Tongue (tissue), 2 donors: Measurements from ENCODE around the gene RFTN1. TPM values are rescaled to one million over a fixed set of nuclear protein-coding genes. Genes with fewer than 3 reads are reported as not detected.

Source experiments
- DNase-seq: peaks from one replicate; pipeline ENCODE4 v3.0.0-alpha.2; 2015
- total RNA-seq: library from RNA; depleted of rRNA; stranded (reverse); fragments of >200 nt; gene quantifications from one replicate; pipeline ENCODE4 v1.2.3, GENCODE V29; 2014

Gene RFTN1
- total RNA-seq, 1 donor from 2014 or later: 23.7 TPM

GRCh38 chr3:16300881-16301359 lies 212.6 kb downstream of the RFTN1 start:
- no peak for DNase-seq

DNA sequence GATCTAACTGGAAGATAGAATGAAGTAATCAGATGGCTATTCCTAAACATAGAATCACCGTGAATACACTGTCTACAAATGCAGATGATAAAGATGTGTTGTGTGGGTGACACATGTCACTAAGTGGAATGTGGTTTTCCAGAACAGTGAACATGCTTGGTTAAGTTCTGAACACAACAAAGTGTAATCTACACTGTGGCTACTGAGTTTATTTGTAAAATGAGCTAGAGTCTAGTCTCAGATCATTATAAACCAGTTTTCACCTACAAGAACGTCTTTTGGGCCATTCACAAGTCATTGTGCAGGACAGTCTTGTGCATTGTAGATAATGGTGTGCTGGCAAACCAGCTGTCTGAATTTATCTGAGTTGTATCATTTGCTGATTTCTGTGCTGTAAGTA lies 213.2 kb downstream of the RFTN1 start:
- no peak for DNase-seq

GRCh38 chr3:16299746-16300145 lies 213.8 kb downstream of the RFTN1 start:
- no peak for DNase-seq

DNA sequence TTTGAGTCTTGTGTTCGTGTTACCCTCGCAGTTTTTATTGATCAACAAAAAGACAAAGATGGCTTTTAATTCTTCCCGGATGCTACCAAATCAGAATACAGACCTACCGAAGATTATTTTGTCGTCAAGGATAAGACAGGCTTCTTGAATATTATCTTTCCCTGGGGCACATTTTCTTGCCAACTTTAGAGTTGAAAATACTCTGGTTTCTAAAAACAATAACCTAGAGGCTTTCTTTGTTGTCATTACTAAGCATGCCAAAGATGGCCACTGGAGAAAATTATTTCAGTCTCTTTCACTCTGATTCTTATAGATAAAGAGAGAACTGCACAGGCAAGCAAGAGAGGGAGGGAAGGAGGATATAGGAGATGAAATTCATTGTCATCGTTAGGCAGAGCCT lies 214.6 kb downstream of the RFTN1 start:
- DNase-seq: peak; percentile 20

DNA sequence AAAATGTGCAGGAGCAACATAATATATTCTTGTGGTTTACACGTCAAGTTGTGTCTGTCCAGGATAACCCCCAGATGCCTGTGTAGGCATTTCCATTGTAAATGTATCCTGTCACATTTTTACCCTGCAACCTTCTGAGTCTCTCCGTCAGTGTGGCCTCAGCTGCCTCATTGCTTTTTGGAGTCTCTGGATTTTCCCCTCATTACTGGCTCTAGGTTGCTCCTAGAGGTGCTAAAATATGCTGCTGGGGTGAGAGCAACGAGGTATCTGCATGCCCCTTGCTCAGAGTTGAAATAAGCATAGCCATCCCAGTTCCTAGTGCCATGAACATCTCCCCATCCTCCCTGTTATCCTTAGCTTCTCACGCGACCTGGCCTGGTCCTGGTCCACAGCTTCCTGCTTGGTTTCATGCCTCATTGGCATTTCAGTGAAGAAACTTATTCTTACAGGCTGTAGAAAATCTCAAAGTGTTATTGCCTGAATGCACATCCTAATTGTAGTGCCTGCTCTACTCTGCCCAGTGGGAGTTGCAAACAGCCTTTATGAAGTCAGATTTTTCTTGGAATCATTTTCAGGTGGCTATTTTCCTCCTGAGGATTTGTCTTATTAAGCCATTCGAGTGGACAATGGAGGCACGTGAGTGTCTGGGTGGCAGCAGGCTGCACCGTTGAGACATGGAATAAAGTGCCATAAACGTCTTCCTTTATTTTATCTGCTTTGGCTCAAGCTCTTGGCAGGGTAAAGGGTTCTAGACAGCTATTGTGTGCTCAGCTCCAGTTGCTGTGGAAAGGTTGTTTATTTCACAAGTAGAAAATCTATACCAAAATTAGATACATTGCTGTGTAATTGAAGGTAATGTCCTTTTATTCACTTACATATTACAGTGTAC lies 215.3 kb downstream of the RFTN1 start:
- no peak for DNase-seq

- DNase-seq: no peak
Observed at GRCh38 chr3:16295298-16295890, 218.1 kb downstream of the RFTN1 start.

- no peak for DNase-seq
Observed at GRCh38 chr3:16294844-16295243, 218.7 kb downstream of the RFTN1 start.

- DNase-seq: no peak
Observed at GRCh38 chr3:16290827-16291196, 222.7 kb downstream of the RFTN1 start.

DNA sequence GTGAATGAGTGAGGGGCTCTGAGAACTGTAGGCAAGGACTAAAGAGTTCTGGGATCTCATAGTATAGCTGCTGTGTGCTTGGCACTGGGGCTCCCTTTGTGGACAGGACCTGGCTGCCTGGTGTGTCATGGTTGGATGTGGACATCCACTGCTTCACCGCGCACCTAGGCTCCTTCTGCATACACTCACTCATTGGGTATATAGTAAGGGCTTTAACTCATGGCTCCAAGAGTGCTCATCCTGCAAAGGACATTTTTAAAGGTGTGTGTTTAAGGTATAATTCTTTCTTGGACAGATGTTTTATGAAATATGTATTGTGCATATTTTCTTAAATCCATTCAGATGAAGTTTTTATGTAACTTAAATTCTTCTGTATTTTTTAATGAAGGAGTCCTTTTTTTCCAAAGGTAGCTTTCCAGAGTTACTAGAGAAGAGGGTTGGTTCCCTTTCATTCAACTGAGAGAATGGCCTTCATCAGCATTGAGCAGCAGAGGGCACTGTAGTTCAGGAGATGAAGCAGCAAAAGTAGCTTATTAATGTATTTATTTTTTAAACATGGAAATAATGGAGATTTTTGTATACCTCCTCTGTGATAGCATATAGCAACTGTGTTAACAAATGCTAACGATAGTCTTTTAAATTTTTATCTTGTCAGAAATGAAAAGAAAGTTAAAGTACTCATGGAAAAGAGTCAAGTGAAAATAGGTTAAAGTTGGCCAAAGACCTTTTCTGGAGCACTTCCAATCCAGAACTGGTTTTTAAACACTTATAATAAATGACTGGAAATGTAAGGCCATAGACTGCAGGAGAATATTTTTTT lies 223.3 kb downstream of the RFTN1 start:
- peak; percentile 82 for DNase-seq

GRCh38 chr3:16289144-16289889 lies 224.2 kb downstream of the RFTN1 start:
- no peak for DNase-seq

GRCh38 chr3:16288664-16289063 lies 224.8 kb downstream of the RFTN1 start:
- no peak for DNase-seq

GRCh38 chr3:16286751-16287543 lies 226.6 kb downstream of the RFTN1 start:
- no peak for DNase-seq

DNA sequence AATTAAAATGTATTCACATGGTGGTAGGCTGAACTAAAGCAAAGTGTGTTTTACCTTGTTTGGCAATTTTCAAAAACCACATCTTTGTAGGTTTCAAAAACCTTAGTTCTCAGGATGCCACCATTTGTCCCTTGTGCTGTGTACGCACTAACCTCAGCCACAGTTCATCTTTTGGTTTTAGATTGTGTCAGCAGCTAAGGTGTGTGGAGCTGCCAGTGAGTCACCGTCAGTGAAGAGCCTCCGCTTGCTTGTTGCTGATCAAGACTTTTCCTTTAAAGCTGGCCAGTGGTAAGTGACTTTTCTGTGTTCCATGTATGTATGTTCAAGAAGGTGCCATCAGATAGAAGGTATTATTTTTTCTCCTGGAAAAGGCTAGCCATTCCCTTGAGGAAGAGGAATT lies 227.3 kb downstream of the RFTN1 start:
- no peak for DNase-seq

- DNase-seq: no peak
Observed at GRCh38 chr3:16284633-16285032, 228.9 kb downstream of the RFTN1 start.

DNA sequence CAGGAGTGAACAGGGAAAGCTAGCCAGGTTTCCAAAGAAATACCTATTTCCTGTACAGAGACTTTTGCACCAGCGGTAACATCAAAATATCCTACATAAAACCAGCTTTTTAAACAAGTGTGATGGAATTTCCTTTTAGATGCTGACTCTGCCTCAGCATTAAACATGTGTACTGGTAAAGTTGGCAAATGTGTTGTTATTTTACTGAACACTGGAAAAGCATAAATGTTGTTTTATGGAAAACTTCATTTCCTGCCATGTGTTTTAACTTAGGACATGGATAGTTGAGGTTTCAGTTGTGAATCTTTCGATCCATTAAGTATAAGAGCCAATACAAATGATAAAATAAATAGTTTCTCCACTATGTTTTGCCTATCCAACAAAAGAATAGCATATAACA lies 232.8 kb downstream of the RFTN1 start:
- DNase-seq: peak; percentile 21

GRCh38 chr3:16279010-16279801 lies 234.3 kb downstream of the RFTN1 start:
- peak; percentile 19 for DNase-seq

GRCh38 chr3:16277471-16277870 lies 236.0 kb downstream of the RFTN1 start:
- no peak for DNase-seq

DNA sequence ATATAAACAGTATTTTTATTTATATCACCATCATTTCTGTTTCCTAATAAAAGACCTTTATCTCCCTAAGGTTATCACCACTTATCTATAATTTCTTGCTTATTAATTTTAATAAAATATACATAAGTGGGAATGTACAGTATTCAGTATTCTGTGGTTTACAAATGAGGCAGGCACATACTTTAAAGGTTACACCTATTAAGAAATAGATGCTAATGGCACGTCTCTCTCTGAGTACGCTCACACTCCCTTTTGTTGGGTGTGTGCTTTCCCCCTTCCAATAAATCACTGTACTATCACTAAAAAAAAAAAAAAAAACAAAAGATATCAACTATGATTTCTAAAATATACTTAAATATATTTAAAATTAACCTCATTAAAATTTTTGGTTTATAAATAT lies 239.6 kb downstream of the RFTN1 start:
- no peak for DNase-seq

GRCh38 chr3:16272588-16272987 lies 240.9 kb downstream of the RFTN1 start:
- DNase-seq: no peak

DNA sequence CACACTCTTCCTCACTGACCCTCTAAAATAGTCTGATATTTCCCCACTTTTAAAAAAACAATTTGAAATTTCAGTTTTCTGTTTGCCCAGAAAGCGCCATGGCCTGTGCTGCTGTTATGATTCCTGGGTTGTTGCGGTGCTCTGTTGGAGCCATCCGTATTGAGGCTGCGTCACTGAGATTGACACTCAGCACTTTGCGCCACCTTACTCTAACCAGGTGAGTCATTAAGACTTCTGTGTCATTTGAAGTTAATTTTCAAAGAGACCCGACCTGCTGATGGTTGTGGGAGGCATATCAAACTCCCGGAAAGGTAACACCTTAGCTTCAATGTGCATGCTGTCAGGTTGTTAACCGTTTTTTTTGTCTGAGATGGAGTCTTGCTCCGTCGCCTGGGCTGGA lies 242.6 kb downstream of the RFTN1 start:
- DNase-seq: no peak
